IMR-90 (cell line): ENCODE data around the gene SIRT5. TPM values are rescaled to one million over a fixed set of nuclear protein-coding genes. Genes with fewer than 3 reads are reported as not detected.

Experiments used
- ATAC-seq: fragments of 200-7000 bp; cut with Tn5 transposase; 2 replicates; pipeline ENCODE4 v1.9.1; 2020; ENCODE audit warnings: low read depth, mild to moderate bottlenecking, moderate library complexity
- BruUV-seq: library from RNA; stranded (reverse); fragments of 400-500 nt; replicated peaks from 2 replicates; lab custom pipeline; 2021; lab: Mats Ljungman, UMichigan
- CTCF ChIA-PET: fragments of 300-600 bp; formaldehyde crosslinking; extraction: SDS; loops from one replicate; lab custom pipeline; 2021; ENCODE audit warnings: antibody characterized with exemption; lab: Yijun Ruan, JAX
- POLR2A ChIA-PET: fragments of 300-600 bp; sonication (Branson Sonifier 250); formaldehyde crosslinking; loops from one replicate; lab custom pipeline; 2022; ENCODE audit warnings: antibody characterized with exemption; ENCODE audit not compliant: unreplicated experiment; lab: Charles Lee
- DNase-seq: peaks from one replicate; pipeline ENCODE4 v3.0.0; 2013
- H2AFZ ChIP-seq: replicated peaks from 2 replicates; pipeline ENCODE3; 2013; ENCODE audit warnings: low read length, mild to moderate bottlenecking; ENCODE audit not compliant: poor library complexity
- H2AK5ac ChIP-seq: 2 replicates; pipeline ENCODE4 v1.6.1; 2013; ENCODE audit warnings: low read depth, low read length, inconsistent platforms
- H2AK9ac ChIP-seq: replicated peaks from 2 replicates; pipeline ENCODE3; 2013; ENCODE audit warnings: mild to moderate bottlenecking, low read depth, low read length, moderate library complexity; ENCODE audit not compliant: poor library complexity
- H2BK120ac ChIP-seq: 2 replicates; pipeline ENCODE4 v1.6.1; 2013; ENCODE audit warnings: low read depth, low read length, inconsistent platforms
- H2BK15ac ChIP-seq: 3 replicates; pipeline ENCODE4 v1.6.1; 2013; ENCODE audit warnings: low read depth, low read length, inconsistent platforms
- H2BK20ac ChIP-seq: 2 replicates; pipeline ENCODE4 v1.6.1; 2013; ENCODE audit warnings: low read depth, mild to moderate bottlenecking, inconsistent platforms, low read length, moderate library complexity
- H2BK5ac ChIP-seq: 2 replicates; pipeline ENCODE4 v1.6.1; 2013; ENCODE audit warnings: mild to moderate bottlenecking, low read depth, low read length, inconsistent platforms; ENCODE audit not compliant: poor library complexity, severe bottlenecking
- H3K14ac ChIP-seq: replicated peaks from 2 replicates; pipeline ENCODE4 v1.6.1; 2013; ENCODE audit warnings: low read depth, low read length, inconsistent platforms
- H3K18ac ChIP-seq: 2 replicates; pipeline ENCODE4 v1.6.1; 2013; ENCODE audit warnings: low read depth, low read length, control low read depth
- H3K23ac ChIP-seq: 2 replicates; pipeline ENCODE4 v1.6.1; 2013; ENCODE audit warnings: low read depth, low read length, inconsistent platforms
- H3K27ac ChIP-seq: 2 replicates; pipeline ENCODE4 v1.5.1; 2013; ENCODE audit warnings: mild to moderate bottlenecking, control low read depth, low read length; ENCODE audit not compliant: insufficient read depth
- H3K27me3 ChIP-seq: 2 replicates; pipeline ENCODE4 v1.6.1; 2013; ENCODE audit warnings: low read length; ENCODE audit not compliant: control insufficient read depth, insufficient read depth
- H3K36me3 ChIP-seq: 2 replicates; pipeline ENCODE4 v1.6.1; 2013; ENCODE audit warnings: low read length, mixed read lengths; ENCODE audit not compliant: control insufficient read depth, insufficient read depth
- H3K4ac ChIP-seq: 2 replicates; pipeline ENCODE4 v1.6.1; 2013; ENCODE audit warnings: low read depth, low read length, inconsistent platforms
- H3K4me1 ChIP-seq: 2 replicates; pipeline ENCODE4 v1.6.1; 2013; ENCODE audit warnings: low read length, mixed read lengths; ENCODE audit not compliant: control insufficient read depth, insufficient read depth
- H3K4me2 ChIP-seq: 2 replicates; pipeline ENCODE4 v1.6.1; 2013; ENCODE audit warnings: low read depth, mild to moderate bottlenecking, control low read depth, low read length, moderate library complexity
- H3K4me3 ChIP-seq: 2 replicates; pipeline ENCODE4 v1.5.1; 2013; ENCODE audit warnings: low read depth, mild to moderate bottlenecking, control low read depth, low read length, moderate library complexity; ENCODE audit not compliant: insufficient read depth
- H3K56ac ChIP-seq: 2 replicates; pipeline ENCODE4 v1.6.1; 2013; ENCODE audit warnings: low read length, inconsistent platforms; ENCODE audit not compliant: insufficient read depth; ENCODE audit errors: extremely low read depth
- H3K79me1 ChIP-seq, 2 experiments: 2 replicates each; pipeline ENCODE4 v1.6.1; 2013; ENCODE audit warnings: low read length in 2 of 2, inconsistent platforms in 1 of 2, low read depth in 1 of 2
- H3K9ac ChIP-seq: 2 replicates; pipeline ENCODE4 v1.6.1; 2013; ENCODE audit warnings: low read depth, low read length, control low read depth
- H3K9me1 ChIP-seq: 2 replicates; pipeline ENCODE4 v1.6.1; 2013; ENCODE audit warnings: low read length, inconsistent platforms; ENCODE audit not compliant: insufficient read depth
- H3K9me3 ChIP-seq: 2 replicates; pipeline ENCODE4 v1.6.1; 2013; ENCODE audit warnings: low read length; ENCODE audit not compliant: control insufficient read depth, insufficient read depth
- H4K20me1 ChIP-seq: 2 replicates; pipeline ENCODE4 v1.6.1; 2013; ENCODE audit warnings: low read length, inconsistent platforms; ENCODE audit not compliant: insufficient read depth
- H4K5ac ChIP-seq: 2 replicates; pipeline ENCODE4 v1.6.1; 2013; ENCODE audit warnings: mild to moderate bottlenecking, low read depth, low read length, control low read depth
- H4K8ac ChIP-seq, 2 experiments: 2 replicates each; pipeline ENCODE4 v1.6.1; 2013; ENCODE audit warnings: low read depth in 2 of 2, low read length in 2 of 2, control low read depth in 1 of 2, inconsistent platforms in 1 of 2
- H4K91ac ChIP-seq: 2 replicates; pipeline ENCODE4 v1.6.1; 2013; ENCODE audit warnings: low read depth, low read length, inconsistent platforms; ENCODE audit not compliant: insufficient read depth
- BHLHE40 ChIP-seq: fragments of 150-350 bp; IDR thresholded peaks from 2 replicates; pipeline ENCODE4 v1.6.1; 2016; ENCODE audit warnings: mild to moderate bottlenecking, low read depth, low read length
- CEBPB ChIP-seq: IDR thresholded peaks from 2 replicates; pipeline ENCODE4 v1.6.1; 2012; ENCODE audit warnings: low read depth, low read length, improper control_type of control experiment
- CHD1 ChIP-seq: IDR thresholded peaks from 2 replicates; pipeline ENCODE4 v1.6.1; 2012; ENCODE audit warnings: low read depth, low read length, improper control_type of control experiment
- FOS ChIP-seq: fragments of 150-350 bp; IDR thresholded peaks from 2 replicates; pipeline ENCODE4 v1.6.1; 2016; ENCODE audit warnings: low read depth, low read length
- MAFK ChIP-seq: IDR thresholded peaks from 2 replicates; pipeline ENCODE4 v1.6.1; 2012; ENCODE audit warnings: low read depth, low read length, improper control_type of control experiment
- MAZ ChIP-seq: IDR thresholded peaks from 2 replicates; pipeline ENCODE4 v1.6.1; 2012; ENCODE audit warnings: low read depth, mild to moderate bottlenecking, low read length, improper control_type of control experiment, moderate library complexity, borderline replicate concordance
- MXI1 ChIP-seq: IDR thresholded peaks from 2 replicates; pipeline ENCODE4 v1.6.1; 2012; ENCODE audit warnings: low read depth, mild to moderate bottlenecking, low read length, moderate library complexity, borderline replicate concordance
- NFE2L2 ChIP-seq: fragments of 150-350 bp; IDR thresholded peaks from 2 replicates; pipeline ENCODE4 v1.6.1; 2016; ENCODE audit warnings: low read depth, mild to moderate bottlenecking, low read length
- POLR2A ChIP-seq: IDR thresholded peaks from 2 replicates; pipeline ENCODE4 v1.6.1; 2012; ENCODE audit warnings: mild to moderate bottlenecking, low read depth, low read length
- RAD21 ChIP-seq: IDR thresholded peaks from 2 replicates; pipeline ENCODE4 v1.6.1; 2012; ENCODE audit warnings: low read length, improper control_type of control experiment
- RCOR1 ChIP-seq: IDR thresholded peaks from 2 replicates; pipeline ENCODE4 v1.6.1; 2012; ENCODE audit warnings: mild to moderate bottlenecking, low read length, improper control_type of control experiment; ENCODE audit not compliant: insufficient replicate concordance
- RFX5 ChIP-seq: IDR thresholded peaks from 2 replicates; pipeline ENCODE4 v1.8.0; 2012; ENCODE audit warnings: low read depth, mild to moderate bottlenecking, low read length, moderate library complexity
- SMC3 ChIP-seq: fragments of 150-350 bp; IDR thresholded peaks from 2 replicates; pipeline ENCODE4 v1.6.1; 2016; ENCODE audit warnings: low read depth, mild to moderate bottlenecking, antibody characterized with exemption, low read length, moderate library complexity
- USF2 ChIP-seq: fragments of 150-350 bp; IDR thresholded peaks from 2 replicates; pipeline ENCODE4 v1.6.1; 2017; ENCODE audit warnings: mild to moderate bottlenecking, antibody characterized with exemption, low read length, low read depth
- WGBS, 2 experiments: methylation state at CpG; one replicate each; pipeline versions ENCODE4 v1.1.5 to v1.1.7; 2013; ENCODE audit warnings: missing lambda C conversion rate in 2 of 2; ENCODE audit not compliant: insufficient read length in 1 of 2; ENCODE audit errors: extremely low coverage in 2 of 2; 5-methylcytosine and 5-hydroxymethylcytosine counted together
- dilution Hi-C: fragments of 300-500 bp; cut with HindIII; formaldehyde crosslinking; loops from one replicate; pipeline ENCODE4 v1.14.3; 2018; ENCODE audit warnings: low sequenced_read_pairs; ENCODE audit not compliant: unreplicated experiment
- in situ Hi-C: fragments of 300-500 bp; cut with MboI; formaldehyde crosslinking; loops from 3 replicates; pipeline ENCODE4 v1.14.3; 2019; ENCODE audit warnings: low sequenced_read_pairs, inconsistent platforms, mixed read lengths
- intact Hi-C: fragments of 100-400 bp; cut with micrococcal nuclease; formaldehyde crosslinking; loops from 2 replicates; pipeline ENCODE4 v1.10.0; 2022
- polyA plus RNA-seq, 3 experiments: library from polyadenylated mRNA; depleted of rRNA; stranded (reverse); fragments of >200 nt; gene quantifications; 2 replicates each; pipeline ENCODE4 v1.2.3, GENCODE V29; 2012; ENCODE audit warnings: low replicate concordance in 1 of 3
- total RNA-seq: library from RNA; depleted of rRNA; stranded (reverse); fragments of >200 nt; gene quantifications from 2 replicates; pipeline ENCODE4 v1.2.3, GENCODE V29; 2012
- TF ChIP-seq, protein P1 (sequence below): conservative IDR thresholded peaks from 2 replicates; pipeline ENCODE4 v1.5.1; 2012; ENCODE audit warnings: mild to moderate bottlenecking, low read depth, low read length, improper control_type of control experiment
- TF ChIP-seq, protein P2 (sequence below): fragments of 150-350 bp; IDR thresholded peaks from 2 replicates; pipeline ENCODE4 v1.6.1; 2016; ENCODE audit warnings: low read depth, mild to moderate bottlenecking, low read length, moderate library complexity, borderline replicate concordance

Gene SIRT5
- total and polyA plus RNA-seq, 2 of the 4 experiments (the other 2 are of a cell fraction) = 4.7 to 5.2 TPM

DNA sequence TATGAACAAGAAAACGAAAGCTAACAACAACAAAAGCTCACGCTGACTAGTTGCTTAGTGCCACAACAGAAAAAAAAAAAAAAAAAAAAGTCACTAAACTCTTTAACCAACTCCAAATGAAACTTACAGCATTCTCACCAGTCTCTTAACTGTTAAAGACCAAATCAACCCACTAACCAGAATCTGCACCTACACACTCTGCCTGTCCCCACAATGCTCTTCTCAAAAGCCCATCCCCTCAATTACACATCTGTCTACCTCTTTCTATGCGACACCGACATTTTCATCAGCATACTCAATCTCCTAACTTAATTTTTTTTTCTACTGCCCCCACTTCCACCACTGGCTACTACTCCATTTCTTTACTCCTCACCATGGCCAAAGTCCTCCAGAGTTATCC lies 75.0 kb downstream of the SIRT5 start:
- Histone ChIP-seq H4K91ac (no peak overlapping the region), H3K14ac (no peak overlapping the region), H3K27ac (no peak overlapping the region), H3K9me3 (no peaks in the 10 kb centered on the region), H2BK5ac (no peak overlapping the region), H3K27me3 (no peaks in the 10 kb centered on the region), H2AFZ (no peak overlapping the region), H3K4me2 (no peak overlapping the region), H3K4me3 (no peak overlapping the region), H3K36me3 (peaks cover 6% of the 10 kb centered on the region), H3K4me1 (no peaks in the 10 kb centered on the region), H2BK20ac (no peak overlapping the region), H4K20me1 (no peaks in the 10 kb centered on the region), H3K4ac (no peak overlapping the region), H4K5ac (no peak overlapping the region), H3K9ac (no peak overlapping the region), H3K56ac (no peak overlapping the region), H4K8ac (no peak overlapping the region), H3K79me1 (peaks cover 6 to 18% of the 10 kb centered on the region in 2 experiments), H3K9me1 (peaks cover 3% of the 10 kb centered on the region; the same call in 1 of the 2 replicates), H2BK15ac (no peak overlapping the region), H2AK9ac (no peak overlapping the region), H2AK5ac (no peak overlapping the region), H2BK120ac (no peak overlapping the region), H3K23ac (no peak overlapping the region), H3K18ac (no peak overlapping the region)
- BruUV-seq = no TSS peak
- ATAC-seq (no peak), DNase-seq (no peak)
- WGBS, 2 experiments = 100% methylated on average over 3 of the region's 4 CpGs; no CpG with 5 or more reads in 1 of the 2 experiments
- intact Hi-C loops = no loop called here
- in situ Hi-C loops = no loop called here
- dilution Hi-C loops = no loop called here
- ChIA-PET CTCF (interaction anchor here (0.6 kb wide), 1 partner anchor 34 kb away, joined by 3 read pairs; the partner anchor contains the start of gene NOL7), POLR2A (no interaction called here)
- no peak for TF ChIP-seq RFX5
- TF ChIP-seq USF2 = no peak
- no peak for TF ChIP-seq POLR2A
- no peak for TF ChIP-seq MAFK
- no peak for TF ChIP-seq MAZ
- TF ChIP-seq CHD1 = no peak
- TF ChIP-seq, protein P1, sequence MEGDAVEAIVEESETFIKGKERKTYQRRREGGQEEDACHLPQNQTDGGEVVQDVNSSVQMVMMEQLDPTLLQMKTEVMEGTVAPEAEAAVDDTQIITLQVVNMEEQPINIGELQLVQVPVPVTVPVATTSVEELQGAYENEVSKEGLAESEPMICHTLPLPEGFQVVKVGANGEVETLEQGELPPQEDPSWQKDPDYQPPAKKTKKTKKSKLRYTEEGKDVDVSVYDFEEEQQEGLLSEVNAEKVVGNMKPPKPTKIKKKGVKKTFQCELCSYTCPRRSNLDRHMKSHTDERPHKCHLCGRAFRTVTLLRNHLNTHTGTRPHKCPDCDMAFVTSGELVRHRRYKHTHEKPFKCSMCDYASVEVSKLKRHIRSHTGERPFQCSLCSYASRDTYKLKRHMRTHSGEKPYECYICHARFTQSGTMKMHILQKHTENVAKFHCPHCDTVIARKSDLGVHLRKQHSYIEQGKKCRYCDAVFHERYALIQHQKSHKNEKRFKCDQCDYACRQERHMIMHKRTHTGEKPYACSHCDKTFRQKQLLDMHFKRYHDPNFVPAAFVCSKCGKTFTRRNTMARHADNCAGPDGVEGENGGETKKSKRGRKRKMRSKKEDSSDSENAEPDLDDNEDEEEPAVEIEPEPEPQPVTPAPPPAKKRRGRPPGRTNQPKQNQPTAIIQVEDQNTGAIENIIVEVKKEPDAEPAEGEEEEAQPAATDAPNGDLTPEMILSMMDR = no peak
- TF ChIP-seq SMC3 = no peak
- no peak for TF ChIP-seq CEBPB
- no peak for TF ChIP-seq RCOR1
- TF ChIP-seq MXI1 = no peak
- no peak for TF ChIP-seq RAD21
- TF ChIP-seq BHLHE40 = no peak
- TF ChIP-seq FOS = no peak
- TF ChIP-seq, protein P2, sequence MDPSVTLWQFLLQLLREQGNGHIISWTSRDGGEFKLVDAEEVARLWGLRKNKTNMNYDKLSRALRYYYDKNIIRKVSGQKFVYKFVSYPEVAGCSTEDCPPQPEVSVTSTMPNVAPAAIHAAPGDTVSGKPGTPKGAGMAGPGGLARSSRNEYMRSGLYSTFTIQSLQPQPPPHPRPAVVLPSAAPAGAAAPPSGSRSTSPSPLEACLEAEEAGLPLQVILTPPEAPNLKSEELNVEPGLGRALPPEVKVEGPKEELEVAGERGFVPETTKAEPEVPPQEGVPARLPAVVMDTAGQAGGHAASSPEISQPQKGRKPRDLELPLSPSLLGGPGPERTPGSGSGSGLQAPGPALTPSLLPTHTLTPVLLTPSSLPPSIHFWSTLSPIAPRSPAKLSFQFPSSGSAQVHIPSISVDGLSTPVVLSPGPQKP = no peak
- TF ChIP-seq NFE2L2 = no peak
